ENCODE data around the gene ANKUB1. TPM values are rescaled to one million over a fixed set of nuclear protein-coding genes. Genes with fewer than 3 reads are reported as not detected.

The ANKUB1 gene
- total RNA-seq, 2 donors from 2014 or later: not detected

DNA sequence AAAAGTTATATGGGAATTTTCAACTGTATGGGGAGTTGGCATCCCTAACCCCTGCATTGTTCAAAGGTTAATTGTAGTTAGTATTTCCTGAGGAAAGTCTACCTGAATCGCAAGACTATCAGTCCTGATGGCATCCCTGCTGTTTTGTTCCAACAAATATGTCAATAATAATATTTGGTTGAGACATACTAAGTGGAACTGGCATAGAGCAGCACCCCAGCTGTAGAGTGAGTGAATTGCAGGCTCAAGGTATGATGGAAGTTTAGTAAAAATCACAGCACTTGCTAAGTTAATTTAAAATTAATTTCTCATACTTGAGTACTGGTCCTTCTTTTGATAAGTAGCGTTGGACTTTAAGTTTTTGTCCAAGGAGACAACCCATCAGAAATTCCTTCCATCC lies 22.1 kb downstream of the ANKUB1 start:
- Histone ChIP-seq H3K27me3 (replicated peaks; ENCODE audit: insufficient read depth) (no peaks in the 10 kb centered on the region), H3K4me1 (replicated peaks) (no peaks in the 10 kb centered on the region), H3K27ac (no peak overlapping the region), H3K9me3 (no peaks in the 10 kb centered on the region), H3K4me3 (no peak overlapping the region), H3K36me3 (no peaks in the 10 kb centered on the region)
- no peak for TF ChIP-seq POLR2AphosphoS5 (IDR thresholded peaks at IDR 0.05)
- TF ChIP-seq, protein P1, sequence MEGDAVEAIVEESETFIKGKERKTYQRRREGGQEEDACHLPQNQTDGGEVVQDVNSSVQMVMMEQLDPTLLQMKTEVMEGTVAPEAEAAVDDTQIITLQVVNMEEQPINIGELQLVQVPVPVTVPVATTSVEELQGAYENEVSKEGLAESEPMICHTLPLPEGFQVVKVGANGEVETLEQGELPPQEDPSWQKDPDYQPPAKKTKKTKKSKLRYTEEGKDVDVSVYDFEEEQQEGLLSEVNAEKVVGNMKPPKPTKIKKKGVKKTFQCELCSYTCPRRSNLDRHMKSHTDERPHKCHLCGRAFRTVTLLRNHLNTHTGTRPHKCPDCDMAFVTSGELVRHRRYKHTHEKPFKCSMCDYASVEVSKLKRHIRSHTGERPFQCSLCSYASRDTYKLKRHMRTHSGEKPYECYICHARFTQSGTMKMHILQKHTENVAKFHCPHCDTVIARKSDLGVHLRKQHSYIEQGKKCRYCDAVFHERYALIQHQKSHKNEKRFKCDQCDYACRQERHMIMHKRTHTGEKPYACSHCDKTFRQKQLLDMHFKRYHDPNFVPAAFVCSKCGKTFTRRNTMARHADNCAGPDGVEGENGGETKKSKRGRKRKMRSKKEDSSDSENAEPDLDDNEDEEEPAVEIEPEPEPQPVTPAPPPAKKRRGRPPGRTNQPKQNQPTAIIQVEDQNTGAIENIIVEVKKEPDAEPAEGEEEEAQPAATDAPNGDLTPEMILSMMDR (IDR thresholded peaks at IDR 0.05): no peak
- no peak for TF ChIP-seq POLR2A (IDR thresholded peaks at IDR 0.05)
- 91% methylated on average over 2 of the region's 2 CpGs for WGBS
- intact Hi-C loops (cut with DNase I): loop anchor here (5.0 to 10.0 kb wide), 2 partner anchors 37 to 275 kb away; no protein-coding TSS in a partner anchor
- DNase-seq (ENCODE audit: low spot score): no peak

DNA sequence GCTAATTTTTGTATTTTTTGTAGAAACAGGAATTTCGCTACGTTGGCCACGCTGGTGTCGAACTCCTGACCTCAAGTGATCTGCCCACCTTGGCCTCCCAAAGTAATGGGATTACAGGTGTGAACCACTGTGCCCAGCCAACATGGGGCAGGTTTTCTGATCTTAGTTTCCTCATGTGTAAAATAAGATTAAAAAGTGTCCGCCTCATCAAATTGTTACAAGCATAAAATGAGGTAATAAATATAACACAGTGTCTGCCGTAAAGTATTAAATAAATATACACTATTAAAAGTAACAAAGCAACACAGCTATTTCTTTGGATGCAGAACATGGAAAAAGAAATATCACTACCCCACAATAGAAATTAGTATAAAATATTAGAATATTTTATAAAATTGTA lies 23.6 kb downstream of the ANKUB1 start:
- Histone ChIP-seq H3K9me3 (no peaks in the 10 kb centered on the region), H3K4me1 (replicated peaks) (no peaks in the 10 kb centered on the region), H3K27ac (no peak overlapping the region), H3K4me3 (no peak overlapping the region), H3K27me3 (replicated peaks; ENCODE audit: insufficient read depth) (no peaks in the 10 kb centered on the region), H3K36me3 (no peaks in the 10 kb centered on the region)
- 84% methylated on average over 6 of the region's 6 CpGs for WGBS
- DNase-seq (ENCODE audit: low spot score): no peak
- intact Hi-C loops (cut with DNase I): no loop called here
- TF ChIP-seq POLR2AphosphoS5 (IDR thresholded peaks at IDR 0.05) (no peak), POLR2A (IDR thresholded peaks at IDR 0.05) (no peak)
- TF ChIP-seq, protein P1 (IDR thresholded peaks at IDR 0.05): no peak

DNA sequence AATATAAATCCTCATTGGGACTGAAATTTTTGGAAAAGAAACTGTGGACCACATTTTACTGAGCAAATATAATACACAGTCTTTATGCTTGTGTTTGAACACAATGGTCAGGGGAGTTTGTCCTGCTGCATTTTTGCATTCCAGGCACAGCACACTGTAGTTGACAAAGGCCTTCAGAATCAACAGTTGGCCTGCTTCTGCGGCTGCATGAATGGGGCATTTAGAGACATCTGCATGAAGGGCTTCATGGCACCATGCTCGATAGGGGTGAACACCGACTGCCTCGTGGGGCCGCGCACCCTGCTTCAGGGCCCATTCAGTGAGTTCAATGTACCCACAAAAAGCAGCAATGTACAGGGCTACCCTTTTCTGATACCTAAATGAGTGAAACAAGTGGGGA lies 24.6 kb downstream of the ANKUB1 start:
- Histone ChIP-seq H3K27ac (no peak overlapping the region), H3K36me3 (no peaks in the 10 kb centered on the region), H3K27me3 (replicated peaks; ENCODE audit: insufficient read depth) (no peaks in the 10 kb centered on the region), H3K4me3 (no peak overlapping the region), H3K4me1 (replicated peaks) (no peaks in the 10 kb centered on the region), H3K9me3 (no peaks in the 10 kb centered on the region)
- intact Hi-C loops (cut with DNase I): no loop called here
- no peak for DNase-seq (ENCODE audit: low spot score)
- TF ChIP-seq POLR2A (IDR thresholded peaks at IDR 0.05) (no peak), POLR2AphosphoS5 (IDR thresholded peaks at IDR 0.05) (no peak)
- WGBS: 84% methylated on average over 6 of the region's 6 CpGs

DNA sequence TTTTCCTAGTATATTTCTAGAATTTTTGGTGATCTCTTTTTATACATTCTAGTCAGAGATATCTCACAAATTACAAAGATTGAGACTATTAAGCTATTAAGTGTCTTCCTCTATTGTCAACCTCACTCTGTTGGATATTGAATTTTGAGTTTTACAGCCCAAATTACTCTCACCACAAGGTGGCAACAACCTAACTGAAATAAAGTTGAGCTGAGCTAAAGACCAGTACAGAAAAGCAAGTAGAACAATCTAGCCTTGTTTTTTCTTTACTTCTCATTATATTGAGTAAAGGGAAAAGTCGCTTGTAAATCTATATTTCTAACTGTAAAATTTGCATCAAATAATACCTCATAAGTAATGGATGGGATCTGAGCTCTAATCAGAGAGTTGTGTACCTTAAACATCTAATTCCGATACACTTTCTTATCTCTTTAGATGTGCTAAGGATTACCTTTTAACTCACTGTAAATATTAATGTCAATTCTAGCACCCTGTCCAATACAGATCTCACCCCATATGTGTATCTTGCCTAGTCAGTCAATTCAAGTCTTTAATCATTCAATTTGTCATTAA lies 26.5 kb downstream of the ANKUB1 start:
- 58% methylated on average over 2 of the region's 2 CpGs for WGBS
- intact Hi-C loops (cut with DNase I): no loop called here

DNA sequence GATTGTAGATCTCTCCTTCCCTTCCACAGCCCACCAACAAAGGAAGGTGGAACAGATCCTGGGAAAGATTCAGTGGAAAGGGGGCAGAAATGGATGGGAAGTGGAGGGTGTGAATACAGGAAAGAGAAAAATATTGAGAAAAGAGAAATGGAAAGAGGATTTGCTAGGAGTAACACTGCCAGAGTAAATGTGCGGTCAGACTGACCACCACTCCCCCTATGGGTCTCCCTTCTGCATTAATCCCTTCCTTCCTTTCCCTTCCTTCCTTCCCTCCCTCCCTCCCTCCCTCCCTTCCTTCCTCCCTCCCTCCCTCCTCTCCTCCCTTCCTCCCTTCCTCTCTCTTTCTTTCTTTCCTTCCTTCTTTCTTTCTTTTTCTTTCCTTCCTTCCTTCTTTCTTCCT lies 28.1 kb downstream of the ANKUB1 start:
- no peaks in the 10 kb centered on the region for H3K4me1 ChIP-seq (replicated peaks)
- H3K36me3 ChIP-seq: no peaks in the 10 kb centered on the region
- TF ChIP-seq, protein P1 (IDR thresholded peaks at IDR 0.05): no peak
- TF ChIP-seq POLR2AphosphoS5 (IDR thresholded peaks at IDR 0.05) (no peak), POLR2A (IDR thresholded peaks at IDR 0.05) (no peak)
- no peaks in the 10 kb centered on the region for H3K9me3 ChIP-seq
- 47% methylated on average over 1 of the region's 1 CpG for WGBS
- no peaks in the 10 kb centered on the region for H3K27me3 ChIP-seq (replicated peaks; ENCODE audit: insufficient read depth)
- no peak for DNase-seq (ENCODE audit: low spot score)
- H3K27ac ChIP-seq: no peak overlapping the region
- intact Hi-C loops (cut with DNase I): loop anchor here (5.0 kb wide), 2 partner anchors 48 to 203 kb away; partner anchors contain the start of gene RNF13
- no peak overlapping the region for H3K4me3 ChIP-seq

More for the DNA sequence above, 26.5 kb downstream of the ANKUB1 start:
- no peak overlapping the region for H3K27ac ChIP-seq
- no peak overlapping the region for H3K4me3 ChIP-seq
- no peaks in the 10 kb centered on the region for H3K27me3 ChIP-seq (replicated peaks; ENCODE audit: insufficient read depth)
- DNase-seq (ENCODE audit: low spot score): no peak
- H3K9me3 ChIP-seq: no peaks in the 10 kb centered on the region
- no peaks in the 10 kb centered on the region for H3K4me1 ChIP-seq (replicated peaks)
- no peaks in the 10 kb centered on the region for H3K36me3 ChIP-seq
- TF ChIP-seq POLR2AphosphoS5 (IDR thresholded peaks at IDR 0.05): no peak
- TF ChIP-seq, protein P1 (IDR thresholded peaks at IDR 0.05): peak in 2 of 4 experiments; percentile 48 to 55
